ENCODE measurements around the gene GPC6. TPM values are rescaled to one million over a fixed set of nuclear protein-coding genes. Genes with fewer than 3 reads are reported as not detected.

GPC6 gene
- total RNA-seq, 1 experiment from 2014 or later = 63.7 TPM

- no peak for DNase-seq
Observed at GRCh38 chr13:94251831-94252608, 1025.4 kb downstream of the GPC6 start.

DNA sequence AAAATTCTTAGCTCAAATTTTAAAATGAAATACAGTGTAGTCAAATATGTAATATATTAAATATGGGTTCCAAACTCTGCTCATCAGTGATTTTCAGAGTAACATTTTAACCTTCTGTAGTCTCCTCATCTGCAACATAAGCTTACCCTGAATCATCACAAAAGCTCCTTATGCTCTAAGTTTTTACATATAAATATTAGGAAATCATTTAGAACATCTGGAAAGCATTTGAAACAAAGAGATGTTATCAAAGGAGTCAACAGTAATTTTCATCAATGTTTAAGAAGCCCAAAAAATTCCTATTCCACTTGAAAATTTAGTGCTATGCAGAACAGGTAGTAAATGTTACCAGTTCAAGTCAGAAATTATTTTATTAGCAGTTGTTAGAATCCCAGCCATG, 1028.1 kb downstream of the GPC6 start:
- no peak for DNase-seq
- no peaks in the 10 kb centered on the region for H3K36me3 ChIP-seq (replicated peaks; ENCODE audit: control insufficient read depth, insufficient read depth, low read length)
- H3K4me3 ChIP-seq (ENCODE audit: insufficient read depth, low read depth, low read length) = no peak overlapping the region
- H3K27me3 ChIP-seq (ENCODE audit: control insufficient read depth, insufficient read depth, low read length) = no peaks in the 10 kb centered on the region

More at GRCh38 chr13:94251831-94252608, 1025.4 kb downstream of the GPC6 start:
- Histone ChIP-seq H3K36me3 (replicated peaks; ENCODE audit: control insufficient read depth, insufficient read depth, low read length) (no peaks in the 10 kb centered on the region), H3K4me3 (ENCODE audit: insufficient read depth, low read depth, low read length) (no peak overlapping the region), H3K27me3 (ENCODE audit: control insufficient read depth, insufficient read depth, low read length) (no peaks in the 10 kb centered on the region)

- Histone ChIP-seq H3K4me3 (ENCODE audit: insufficient read depth, low read depth, low read length) (no peak overlapping the region), H3K36me3 (replicated peaks; ENCODE audit: control insufficient read depth, insufficient read depth, low read length) (no peaks in the 10 kb centered on the region), H3K27me3 (ENCODE audit: control insufficient read depth, insufficient read depth, low read length) (no peaks in the 10 kb centered on the region)
- no peak for DNase-seq
Observed at GRCh38 chr13:94256721-94257120, 1030.1 kb downstream of the GPC6 start.

DNA sequence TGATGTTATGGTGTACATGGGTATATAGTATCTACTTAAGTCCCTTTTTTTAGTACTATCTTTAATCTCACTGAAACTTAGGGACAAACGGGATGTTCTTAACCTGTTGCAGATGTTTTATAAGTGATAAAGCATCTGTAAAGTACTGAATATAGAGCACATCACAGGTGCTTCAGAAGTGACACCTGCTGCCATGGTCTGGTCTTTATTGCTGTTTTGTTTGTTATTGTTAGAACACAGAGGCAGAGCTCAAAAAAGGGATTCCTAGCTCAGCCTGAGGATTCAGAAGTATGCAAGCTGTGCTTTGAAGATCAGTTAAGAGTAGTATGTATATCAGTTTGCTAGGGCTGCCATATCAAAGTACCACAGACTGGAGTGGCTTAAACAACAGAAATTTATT, 1033.4 kb downstream of the GPC6 start:
- no peaks in the 10 kb centered on the region for H3K36me3 ChIP-seq (replicated peaks; ENCODE audit: control insufficient read depth, insufficient read depth, low read length)
- DNase-seq = no peak
- no peaks in the 10 kb centered on the region for H3K27me3 ChIP-seq (ENCODE audit: control insufficient read depth, insufficient read depth, low read length)
- no peak overlapping the region for H3K4me3 ChIP-seq (ENCODE audit: insufficient read depth, low read depth, low read length)

DNA sequence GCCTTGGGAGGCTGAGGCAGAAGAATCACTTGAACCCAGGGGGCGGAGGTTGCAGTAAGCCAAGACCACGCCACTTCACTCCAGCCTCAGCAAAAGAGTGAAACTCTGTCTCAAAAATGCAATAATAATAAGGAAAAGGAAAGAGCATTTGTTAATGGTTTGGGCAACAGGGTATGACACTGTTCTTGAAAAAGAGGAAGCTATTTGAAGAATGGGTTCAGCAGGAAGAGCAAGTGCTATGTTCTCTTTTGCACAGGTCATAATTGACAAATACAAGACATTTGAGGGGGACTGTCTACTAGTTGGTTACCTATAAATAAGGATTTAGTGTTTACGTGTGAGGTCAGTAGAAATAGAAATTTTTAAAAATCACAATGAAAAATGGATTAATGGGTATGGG, 1034.6 kb downstream of the GPC6 start:
- no peak for DNase-seq
- Histone ChIP-seq H3K36me3 (replicated peaks; ENCODE audit: control insufficient read depth, insufficient read depth, low read length) (no peaks in the 10 kb centered on the region), H3K27me3 (ENCODE audit: control insufficient read depth, insufficient read depth, low read length) (no peaks in the 10 kb centered on the region), H3K4me3 (ENCODE audit: insufficient read depth, low read depth, low read length) (no peak overlapping the region)

GRCh38 chr13:94263038-94263437, 1036.4 kb downstream of the GPC6 start:
- Histone ChIP-seq H3K36me3 (replicated peaks; ENCODE audit: control insufficient read depth, insufficient read depth, low read length) (no peaks in the 10 kb centered on the region), H3K27me3 (ENCODE audit: control insufficient read depth, insufficient read depth, low read length) (no peaks in the 10 kb centered on the region), H3K4me3 (ENCODE audit: insufficient read depth, low read depth, low read length) (no peak overlapping the region)
- DNase-seq = no peak

DNA sequence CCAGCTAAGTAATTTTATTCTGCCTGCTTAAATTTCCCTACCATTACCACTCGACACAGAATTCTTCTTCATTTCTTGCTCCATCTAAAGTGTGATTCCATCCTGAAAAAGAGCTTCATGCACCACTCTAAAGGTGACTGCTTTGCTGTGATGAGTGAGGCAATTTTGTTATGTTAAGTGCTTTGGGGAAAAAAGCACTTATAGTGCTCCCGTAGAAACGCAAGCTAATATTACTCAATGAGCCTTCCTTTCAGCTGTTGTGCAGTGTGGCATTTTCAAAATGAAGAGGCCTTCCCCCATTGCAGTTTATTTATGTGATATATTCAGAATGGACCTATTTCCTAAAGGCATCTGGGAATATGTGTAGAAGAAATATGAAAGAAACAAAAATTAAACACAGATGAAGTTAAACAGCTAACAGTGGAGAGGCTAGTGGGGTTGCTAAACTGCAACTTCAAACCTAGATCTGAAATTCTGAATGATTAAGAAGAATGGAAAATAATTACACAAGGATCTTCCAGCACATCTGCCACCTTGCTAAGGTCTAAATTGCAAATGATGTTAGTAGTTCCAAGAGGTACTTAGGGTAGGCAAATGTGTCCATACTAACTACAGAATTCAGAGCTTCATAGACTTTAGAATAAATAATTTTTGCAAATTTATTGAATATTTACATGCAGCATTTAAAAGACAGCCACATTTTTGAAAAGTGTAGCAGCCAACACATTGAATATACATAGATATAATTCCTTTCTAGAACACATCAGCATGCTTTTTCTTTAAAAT, 1041.2 kb downstream of the GPC6 start:
- DNase-seq = no peak
- H3K4me3 ChIP-seq (ENCODE audit: insufficient read depth, low read depth, low read length) = no peak overlapping the region
- no peaks in the 10 kb centered on the region for H3K27me3 ChIP-seq (ENCODE audit: control insufficient read depth, insufficient read depth, low read length)
- no peaks in the 10 kb centered on the region for H3K36me3 ChIP-seq (replicated peaks; ENCODE audit: control insufficient read depth, insufficient read depth, low read length)

DNA sequence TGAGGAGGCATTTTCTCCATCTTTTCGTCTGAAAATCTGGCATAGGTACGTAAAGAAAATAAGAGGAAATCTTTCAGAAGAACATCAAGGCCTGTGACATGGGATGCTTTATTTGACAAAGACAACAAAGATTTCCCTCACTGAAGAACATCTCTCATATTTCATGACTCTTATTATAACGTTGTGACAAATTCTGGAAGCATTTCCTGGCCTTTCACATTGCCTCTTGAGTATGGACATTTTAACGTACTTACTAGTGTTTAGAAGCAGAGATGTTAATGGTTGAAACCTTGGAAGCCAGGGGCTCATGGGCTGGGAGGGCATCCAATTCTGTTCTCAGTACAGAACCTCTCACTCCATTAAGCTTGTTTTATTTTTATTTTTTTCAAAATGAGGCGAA, 1042.1 kb downstream of the GPC6 start:
- H3K36me3 ChIP-seq (replicated peaks; ENCODE audit: control insufficient read depth, insufficient read depth, low read length) = no peaks in the 10 kb centered on the region
- no peak for DNase-seq
- no peaks in the 10 kb centered on the region for H3K27me3 ChIP-seq (ENCODE audit: control insufficient read depth, insufficient read depth, low read length)
- no peak overlapping the region for H3K4me3 ChIP-seq (ENCODE audit: insufficient read depth, low read depth, low read length)

- no peak for DNase-seq
- H3K36me3 ChIP-seq (replicated peaks; ENCODE audit: control insufficient read depth, insufficient read depth, low read length) = no peaks in the 10 kb centered on the region
- no peak overlapping the region for H3K4me3 ChIP-seq (ENCODE audit: insufficient read depth, low read depth, low read length)
- H3K27me3 ChIP-seq (ENCODE audit: control insufficient read depth, insufficient read depth, low read length) = no peaks in the 10 kb centered on the region
Observed at GRCh38 chr13:94269557-94269956, 1043.0 kb downstream of the GPC6 start.

DNA sequence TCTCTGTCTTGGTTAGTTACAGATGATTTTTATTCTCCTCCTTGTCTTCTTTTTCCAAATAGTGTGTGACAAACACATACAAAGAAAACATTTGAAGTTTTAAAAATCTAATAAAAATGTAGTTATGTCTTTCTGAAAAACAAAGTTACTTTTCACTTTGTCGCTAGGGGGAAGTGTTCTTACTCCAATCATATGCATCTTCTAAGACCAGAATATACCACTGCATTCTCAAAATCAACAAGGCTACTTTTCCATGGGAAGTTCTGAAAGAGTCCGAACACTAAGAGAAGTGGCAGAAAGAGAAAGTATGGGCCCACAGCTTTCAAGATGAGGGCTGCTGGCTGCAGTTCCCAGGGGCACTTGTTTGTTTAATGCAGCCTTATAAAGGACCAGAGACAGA, 1043.9 kb downstream of the GPC6 start:
- Histone ChIP-seq H3K4me3 (ENCODE audit: insufficient read depth, low read depth, low read length) (no peak overlapping the region), H3K36me3 (replicated peaks; ENCODE audit: control insufficient read depth, insufficient read depth, low read length) (no peaks in the 10 kb centered on the region), H3K27me3 (ENCODE audit: control insufficient read depth, insufficient read depth, low read length) (no peaks in the 10 kb centered on the region)
- peak; percentile 7 for DNase-seq

DNA sequence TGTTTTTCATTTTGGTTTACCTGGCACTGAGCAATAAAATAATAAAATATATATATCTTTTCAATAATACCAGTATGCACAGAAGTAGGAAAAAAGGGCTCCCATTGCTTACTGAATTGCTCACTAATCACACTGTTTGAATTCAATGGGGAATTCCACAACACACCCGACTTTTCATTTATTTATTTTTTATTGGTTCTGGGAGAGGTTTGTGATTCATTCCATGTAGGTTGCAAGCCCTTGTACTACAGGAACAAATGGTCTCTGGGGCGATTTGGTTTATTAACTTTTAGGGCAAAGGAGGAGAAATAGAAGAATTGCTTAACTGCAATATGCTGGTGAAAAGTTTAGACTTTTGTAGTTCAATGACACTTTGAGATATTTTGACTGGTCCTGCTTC, 1045.4 kb downstream of the GPC6 start:
- no peaks in the 10 kb centered on the region for H3K27me3 ChIP-seq (ENCODE audit: control insufficient read depth, insufficient read depth, low read length)
- no peak for DNase-seq
- H3K4me3 ChIP-seq (ENCODE audit: insufficient read depth, low read depth, low read length) = no peak overlapping the region

GRCh38 chr13:94280349-94280748, 1053.7 kb downstream of the GPC6 start:
- Histone ChIP-seq H3K4me3 (ENCODE audit: insufficient read depth, low read depth, low read length) (no peak overlapping the region), H3K36me3 (replicated peaks; ENCODE audit: control insufficient read depth, insufficient read depth, low read length) (no peaks in the 10 kb centered on the region), H3K27me3 (ENCODE audit: control insufficient read depth, insufficient read depth, low read length) (no peaks in the 10 kb centered on the region)
- DNase-seq = no peak

More for the DNA sequence above, 1045.4 kb downstream of the GPC6 start:
- H3K36me3 ChIP-seq (replicated peaks; ENCODE audit: control insufficient read depth, insufficient read depth, low read length) = no peaks in the 10 kb centered on the region

GRCh38 chr13:94280845-94281244, 1054.2 kb downstream of the GPC6 start:
- DNase-seq = no peak
- H3K27me3 ChIP-seq (ENCODE audit: control insufficient read depth, insufficient read depth, low read length) = no peaks in the 10 kb centered on the region
- no peak overlapping the region for H3K4me3 ChIP-seq (ENCODE audit: insufficient read depth, low read depth, low read length)
- H3K36me3 ChIP-seq (replicated peaks; ENCODE audit: control insufficient read depth, insufficient read depth, low read length) = no peaks in the 10 kb centered on the region

DNA sequence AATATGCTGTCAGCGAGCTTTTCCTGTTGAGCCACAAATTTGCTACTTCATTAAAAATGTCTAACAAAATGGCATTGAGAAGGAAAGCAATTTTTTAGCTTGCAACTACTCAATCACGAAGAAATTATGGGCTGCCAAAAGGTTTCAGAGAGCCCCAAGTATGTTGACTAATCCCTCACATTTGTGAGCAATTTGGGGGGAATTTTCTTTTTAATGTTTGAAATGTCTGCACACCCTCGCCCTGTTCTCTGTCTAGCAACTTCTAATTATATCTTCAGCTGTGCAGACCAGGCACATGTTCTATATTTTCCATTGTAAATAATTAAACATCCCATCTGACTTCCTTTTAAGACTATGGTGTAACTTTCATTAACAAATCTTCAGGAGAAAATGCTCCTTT, 1060.0 kb downstream of the GPC6 start:
- DNase-seq = no peak
- Histone ChIP-seq H3K27me3 (ENCODE audit: control insufficient read depth, insufficient read depth, low read length) (no peaks in the 10 kb centered on the region), H3K4me3 (ENCODE audit: insufficient read depth, low read depth, low read length) (no peak overlapping the region), H3K36me3 (replicated peaks; ENCODE audit: control insufficient read depth, insufficient read depth, low read length) (no peaks in the 10 kb centered on the region)

GRCh38 chr13:94291631-94292322, 1065.2 kb downstream of the GPC6 start:
- no peak overlapping the region for H3K4me3 ChIP-seq (ENCODE audit: insufficient read depth, low read depth, low read length)
- no peaks in the 10 kb centered on the region for H3K27me3 ChIP-seq (ENCODE audit: control insufficient read depth, insufficient read depth, low read length)
- DNase-seq = no peak
- H3K36me3 ChIP-seq (replicated peaks; ENCODE audit: control insufficient read depth, insufficient read depth, low read length) = no peaks in the 10 kb centered on the region
